MG63 (cell line): ENCODE results near the gene OPA1. TPM values are rescaled to one million over a fixed set of nuclear protein-coding genes. Genes with fewer than 3 reads are reported as not detected.

Experiments used
- DNase-seq: peaks from one replicate; pipeline ENCODE4 v3.0.0-alpha.2; 2020
- H3K27me3 ChIP-seq: fragments of 250-450 bp; sonication (Bioruptor Pico); 2 replicates; pipeline ENCODE4 v1.5.1; 2020; ENCODE audit warnings: mild to moderate bottlenecking, moderate library complexity
- H3K36me3 ChIP-seq: fragments of 250-450 bp; sonication (Bioruptor Pico); 2 replicates; pipeline ENCODE4 v1.5.1; 2020; ENCODE audit warnings: mild to moderate bottlenecking, moderate library complexity
- H3K4me3 ChIP-seq: fragments of 250-450 bp; sonication (Bioruptor Pico); 2 replicates; pipeline ENCODE4 v1.5.1; 2020; ENCODE audit warnings: mild to moderate bottlenecking, moderate library complexity
- H3K9me3 ChIP-seq: fragments of 250-450 bp; sonication (Bioruptor Pico); 2 replicates; pipeline ENCODE4 v1.5.1; 2020; ENCODE audit warnings: mild to moderate bottlenecking, moderate library complexity
- total RNA-seq: library from RNA; depleted of rRNA; stranded (reverse); fragments of >200 nt; shearing (Covaris generic); gene quantifications from 2 replicates; pipeline ENCODE4 v1.2.3, GENCODE V29; 2014; ENCODE audit warnings: low replicate concordance

The OPA1 gene
- total RNA-seq, 1 experiment from 2014 or later: 46.7 TPM

GRCh38 chr3:193711964-193712598 is 119.1 kb downstream of the OPA1 start:
- peaks cover 9% of the 10 kb centered on the region for H3K9me3 ChIP-seq
- no peaks in the 10 kb centered on the region for H3K27me3 ChIP-seq
- H3K36me3 ChIP-seq: no peaks in the 10 kb centered on the region
- no peak for DNase-seq
- no peak overlapping the region for H3K4me3 ChIP-seq

- peaks cover 9% of the 10 kb centered on the region for H3K9me3 ChIP-seq
- no peaks in the 10 kb centered on the region for H3K27me3 ChIP-seq
- H3K4me3 ChIP-seq: no peak overlapping the region
- DNase-seq: no peak
- H3K36me3 ChIP-seq: no peaks in the 10 kb centered on the region
These were observed 119.9 kb downstream of the OPA1 start for GRCh38 chr3:193712938-193713337.

GRCh38 chr3:193714523-193715137 is 121.6 kb downstream of the OPA1 start:
- Histone ChIP-seq H3K4me3 (no peak overlapping the region), H3K9me3 (peaks cover 9% of the 10 kb centered on the region), H3K36me3 (no peaks in the 10 kb centered on the region), H3K27me3 (no peaks in the 10 kb centered on the region)
- DNase-seq: no peak

- H3K36me3 ChIP-seq: no peaks in the 10 kb centered on the region
- DNase-seq: no peak
- peaks cover 19% of the 10 kb centered on the region for H3K9me3 ChIP-seq
- H3K4me3 ChIP-seq: no peak overlapping the region
- H3K27me3 ChIP-seq: no peaks in the 10 kb centered on the region
These were observed 123.1 kb downstream of the OPA1 start for GRCh38 chr3:193716150-193716549.

GRCh38 chr3:193719735-193720134 is 126.7 kb downstream of the OPA1 start:
- Histone ChIP-seq H3K4me3 (no peak overlapping the region), H3K36me3 (no peaks in the 10 kb centered on the region), H3K9me3 (peaks cover 16% of the 10 kb centered on the region), H3K27me3 (no peaks in the 10 kb centered on the region)
- no peak for DNase-seq

GRCh38 chr3:193720169-193720568 is 127.2 kb downstream of the OPA1 start:
- H3K4me3 ChIP-seq: no peak overlapping the region
- H3K36me3 ChIP-seq: no peaks in the 10 kb centered on the region
- no peaks in the 10 kb centered on the region for H3K27me3 ChIP-seq
- H3K9me3 ChIP-seq: peaks cover 13% of the 10 kb centered on the region
- no peak for DNase-seq

GRCh38 chr3:193722566-193722965 is 129.6 kb downstream of the OPA1 start:
- Histone ChIP-seq H3K27me3 (no peaks in the 10 kb centered on the region), H3K4me3 (no peak overlapping the region), H3K36me3 (no peaks in the 10 kb centered on the region), H3K9me3 (peaks cover 13% of the 10 kb centered on the region)
- DNase-seq: no peak

GRCh38 chr3:193727089-193727488 is 134.1 kb downstream of the OPA1 start:
- Histone ChIP-seq H3K9me3 (peaks cover 3% of the 10 kb centered on the region; the same call in 1 of the 2 replicates), H3K4me3 (no peak overlapping the region), H3K36me3 (no peaks in the 10 kb centered on the region), H3K27me3 (no peaks in the 10 kb centered on the region)
- no peak for DNase-seq

GRCh38 chr3:193728429-193729087 is 135.6 kb downstream of the OPA1 start:
- Histone ChIP-seq H3K27me3 (no peaks in the 10 kb centered on the region), H3K4me3 (no peak overlapping the region), H3K9me3 (peaks cover 2% of the 10 kb centered on the region; the same call in 1 of the 2 replicates), H3K36me3 (no peaks in the 10 kb centered on the region)
- no peak for DNase-seq

GRCh38 chr3:193729088-193729465 is 136.1 kb downstream of the OPA1 start:
- H3K9me3 ChIP-seq: no peaks in the 10 kb centered on the region
- no peak for DNase-seq
- H3K4me3 ChIP-seq: no peak overlapping the region
- no peaks in the 10 kb centered on the region for H3K36me3 ChIP-seq
- no peaks in the 10 kb centered on the region for H3K27me3 ChIP-seq

GRCh38 chr3:193729601-193730000 is 136.6 kb downstream of the OPA1 start:
- Histone ChIP-seq H3K27me3 (no peaks in the 10 kb centered on the region), H3K4me3 (no peak overlapping the region), H3K36me3 (no peaks in the 10 kb centered on the region), H3K9me3 (no peaks in the 10 kb centered on the region)
- DNase-seq: no peak

GRCh38 chr3:193730511-193730910 is 137.5 kb downstream of the OPA1 start:
- Histone ChIP-seq H3K4me3 (no peak overlapping the region), H3K9me3 (no peaks in the 10 kb centered on the region), H3K27me3 (no peaks in the 10 kb centered on the region), H3K36me3 (no peaks in the 10 kb centered on the region)
- no peak for DNase-seq

- no peak overlapping the region for H3K4me3 ChIP-seq
- no peaks in the 10 kb centered on the region for H3K27me3 ChIP-seq
- no peaks in the 10 kb centered on the region for H3K36me3 ChIP-seq
- no peak for DNase-seq
- no peaks in the 10 kb centered on the region for H3K9me3 ChIP-seq
These were observed 138.0 kb downstream of the OPA1 start for GRCh38 chr3:193730976-193731375.

- H3K4me3 ChIP-seq: no peak overlapping the region
- no peak for DNase-seq
- H3K27me3 ChIP-seq: no peaks in the 10 kb centered on the region
- no peaks in the 10 kb centered on the region for H3K36me3 ChIP-seq
- no peaks in the 10 kb centered on the region for H3K9me3 ChIP-seq
These were observed 138.6 kb downstream of the OPA1 start for GRCh38 chr3:193731656-193732055.

- no peaks in the 10 kb centered on the region for H3K27me3 ChIP-seq
These were observed 139.4 kb downstream of the OPA1 start for GRCh38 chr3:193732391-193732790.

GRCh38 chr3:193732827-193733226 is 139.8 kb downstream of the OPA1 start:
- Histone ChIP-seq H3K27me3 (no peaks in the 10 kb centered on the region), H3K9me3 (no peaks in the 10 kb centered on the region)
- no peak for DNase-seq

More at GRCh38 chr3:193732391-193732790, 139.4 kb downstream of the OPA1 start:
- Histone ChIP-seq H3K9me3 (no peaks in the 10 kb centered on the region), H3K36me3 (no peaks in the 10 kb centered on the region), H3K4me3 (no peak overlapping the region)
- DNase-seq: peak; percentile 92

GRCh38 chr3:193734737-193735366 is 141.8 kb downstream of the OPA1 start:
- H3K9me3 ChIP-seq: no peaks in the 10 kb centered on the region
- H3K36me3 ChIP-seq: no peaks in the 10 kb centered on the region
- no peak for DNase-seq
- H3K27me3 ChIP-seq: no peaks in the 10 kb centered on the region
- no peak overlapping the region for H3K4me3 ChIP-seq

More at GRCh38 chr3:193732827-193733226, 139.8 kb downstream of the OPA1 start:
- H3K4me3 ChIP-seq: no peak overlapping the region
- H3K36me3 ChIP-seq: no peaks in the 10 kb centered on the region
